NK-92 treated with Interleukin-12 subunit alpha and Interleukin-12 subunit beta, amount 100 ng/mL, for 24 hours (cell line): ENCODE data around the gene CCDC88C.
A peak's percentile ranks its signal among the peaks of the same experiment; 100 is the strongest.
"Not testable (repeated sequence)": the region's sequence is repeated elsewhere in the genome, so short reads cannot be mapped to it uniquely, and the experiment has no call there.

Source experiments
- DNase-seq: peaks from one replicate; lab custom pipeline; 2025; lab: John Stamatoyannopoulos, UW

Gene CCDC88C

DNA sequence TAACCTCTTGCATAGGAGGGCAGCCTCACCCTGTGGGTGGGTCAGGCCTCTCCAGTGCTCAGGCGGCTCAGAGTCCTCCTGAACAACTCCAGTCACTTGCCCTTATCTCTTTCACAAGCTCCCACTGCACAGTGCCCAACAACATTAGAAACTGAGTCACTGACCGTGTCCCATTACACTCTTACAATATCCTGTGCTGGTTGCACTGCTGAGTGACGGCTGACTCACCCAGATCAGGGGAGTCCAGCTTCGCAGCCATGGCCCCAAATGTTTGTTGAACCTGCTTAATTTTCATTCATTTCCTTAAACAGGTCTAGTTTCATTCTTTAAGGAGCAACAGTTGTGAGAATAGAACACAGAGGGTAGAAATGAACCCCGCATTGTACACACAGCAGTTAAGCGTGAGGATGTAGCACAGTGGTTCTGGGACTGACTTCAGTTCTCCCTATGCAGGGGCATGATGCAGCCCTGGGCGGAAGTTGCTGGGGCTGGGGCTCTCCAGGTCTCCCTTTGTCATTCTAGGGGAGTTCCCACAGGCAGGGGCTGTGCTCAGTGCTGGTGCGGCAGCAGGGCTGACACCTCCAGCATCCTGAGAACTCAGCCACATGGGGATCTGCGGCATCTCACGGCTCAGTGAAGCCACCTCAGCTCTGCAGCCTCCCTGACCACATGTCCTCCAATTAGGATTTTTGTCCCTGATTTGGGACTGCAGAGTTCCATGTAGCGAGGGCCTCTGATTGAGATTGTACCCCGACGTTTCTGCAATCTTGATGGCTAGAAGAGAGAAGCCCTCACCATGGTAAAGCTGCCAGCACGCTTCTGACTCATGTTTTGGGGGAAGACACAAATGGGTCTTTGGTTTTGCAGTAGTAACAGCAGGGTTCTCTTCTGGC, 189.3 kb downstream of the CCDC88C start:
- peak; percentile 89 for DNase-seq

DNA sequence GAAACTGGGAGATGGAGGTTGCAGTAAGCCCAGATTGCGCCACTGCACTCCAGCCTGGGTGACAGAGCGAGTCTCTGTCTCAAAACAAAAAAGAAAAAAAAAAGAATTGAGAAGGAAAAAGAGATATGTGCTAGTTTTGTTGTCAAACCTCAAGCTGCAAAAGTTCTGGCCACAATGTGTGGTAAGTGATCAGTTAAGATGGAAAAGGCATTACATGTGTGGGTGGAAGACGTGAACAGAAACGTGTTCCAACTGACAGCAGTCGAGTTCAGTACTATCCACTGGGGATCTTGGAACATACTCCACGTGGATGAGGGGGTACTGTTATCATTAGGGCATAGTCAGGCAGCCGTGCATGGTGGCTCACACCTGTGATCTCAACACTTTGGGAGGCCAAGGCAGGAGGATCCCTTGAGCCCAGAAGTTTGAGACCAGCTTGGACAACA, 190.4 kb downstream of the CCDC88C start:
- DNase-seq: peak; percentile 47

DNA sequence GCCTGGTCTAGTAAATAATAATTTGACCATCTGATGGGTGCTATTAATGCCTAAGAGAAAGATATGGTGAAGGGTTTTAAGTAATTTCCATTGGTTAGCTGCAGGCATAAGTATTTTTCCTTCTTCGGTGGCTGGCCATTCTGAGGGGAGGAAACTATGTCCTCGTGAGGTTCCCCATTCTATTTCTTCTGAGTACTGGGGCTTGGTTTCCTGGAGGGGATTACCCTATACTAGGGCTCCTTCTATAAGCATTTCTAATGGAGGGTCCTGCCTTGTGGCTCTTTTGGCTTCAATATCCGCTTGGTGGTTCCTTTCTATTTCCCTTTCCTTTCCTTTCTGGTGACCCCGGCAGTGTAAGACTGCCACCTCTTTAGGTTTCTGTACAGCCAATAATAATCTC, 191.3 kb downstream of the CCDC88C start:
- not testable (repeated sequence) for DNase-seq

DNA sequence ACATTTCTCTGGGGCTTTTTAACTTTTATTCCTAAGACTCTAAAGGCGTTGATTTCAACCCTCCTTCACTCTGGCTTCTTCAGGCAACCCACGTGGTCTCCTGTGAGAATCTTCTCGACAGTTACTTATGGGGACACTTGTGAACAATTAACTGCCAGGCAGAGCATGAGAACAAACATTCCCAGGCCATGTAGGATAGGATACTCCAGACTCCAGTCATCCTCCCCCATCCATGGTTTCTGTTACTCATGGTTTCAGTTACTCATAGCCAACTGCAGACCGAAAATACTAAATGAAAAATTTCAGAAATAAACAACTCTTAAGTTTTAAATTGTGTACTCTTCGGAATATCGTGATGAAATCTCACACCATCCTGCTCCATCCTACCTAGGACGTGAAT, 192.6 kb downstream of the CCDC88C start:
- no peak for DNase-seq

GRCh38 chr14:91223028-91223783, 194.4 kb downstream of the CCDC88C start:
- no peak for DNase-seq
